Gastroesophageal sphincter (tissue), 3 donors: ENCODE data around the gene ZNF76.

ENCODE experiments used
- EP300 ChIP-seq: sonication (generic); formaldehyde crosslinking; IDR thresholded peaks from one replicate; pipeline ENCODE4 v1.6.1; 2017; ENCODE audit warnings: antibody characterized with exemption, mild to moderate bottlenecking
- POLR2A ChIP-seq, 2 donors: fragments of 450-650 bp; IDR thresholded peaks; one replicate each; pipeline ENCODE4 v1.6.1; 2017; ENCODE audit warnings: antibody characterized with exemption in 2 of 2, mild to moderate bottlenecking in 2 of 2, moderate library complexity in 1 of 2
- TF ChIP-seq, protein P1 (sequence below), 4 experiments: fragments of 200-600 bp in 2 of 4; fragments of 450-650 bp in 2 of 4; sonication (generic) in 1 of 4; IDR thresholded peaks; one replicate each; pipeline ENCODE4 v1.5.1; 2017 to 2019; ENCODE audit warnings: antibody characterized with exemption in 4 of 4, mild to moderate bottlenecking in 2 of 4, moderate library complexity in 2 of 4

DNA sequence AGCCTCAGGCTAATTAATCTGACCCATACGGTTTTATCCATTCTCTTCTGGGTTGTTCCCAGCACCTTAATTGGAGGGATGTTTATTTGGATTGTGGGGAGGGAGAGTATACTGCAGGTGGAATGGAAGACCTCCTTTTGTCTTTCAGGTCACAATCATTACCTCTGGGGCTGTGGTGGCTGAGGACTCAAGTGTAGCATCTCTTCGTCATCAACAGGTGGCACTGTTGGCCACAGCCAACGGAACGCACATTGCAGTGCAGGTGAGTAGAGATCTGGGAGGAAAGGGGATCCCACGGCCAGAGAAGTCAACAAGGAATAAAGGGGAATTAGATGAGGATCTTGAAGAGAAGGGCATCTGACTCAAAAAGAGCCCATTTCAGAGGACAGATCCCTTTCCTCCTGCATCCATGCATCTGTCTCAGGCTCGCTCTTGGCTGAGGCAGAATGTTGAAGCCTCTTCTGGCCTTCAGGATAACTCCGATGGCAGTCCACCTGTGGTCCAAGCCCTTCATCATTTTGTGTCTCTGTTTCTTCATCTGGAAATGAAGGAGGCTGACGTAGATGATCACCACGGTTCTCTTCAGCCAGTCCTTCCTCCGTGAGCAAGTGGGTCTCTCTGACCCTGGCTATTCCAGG, 34.9 kb downstream of the ZNF76 start:
- no peak for TF ChIP-seq EP300
- TF ChIP-seq POLR2A (IDR thresholded peaks at IDR 0.05), result no peak
- TF ChIP-seq, protein P1, sequence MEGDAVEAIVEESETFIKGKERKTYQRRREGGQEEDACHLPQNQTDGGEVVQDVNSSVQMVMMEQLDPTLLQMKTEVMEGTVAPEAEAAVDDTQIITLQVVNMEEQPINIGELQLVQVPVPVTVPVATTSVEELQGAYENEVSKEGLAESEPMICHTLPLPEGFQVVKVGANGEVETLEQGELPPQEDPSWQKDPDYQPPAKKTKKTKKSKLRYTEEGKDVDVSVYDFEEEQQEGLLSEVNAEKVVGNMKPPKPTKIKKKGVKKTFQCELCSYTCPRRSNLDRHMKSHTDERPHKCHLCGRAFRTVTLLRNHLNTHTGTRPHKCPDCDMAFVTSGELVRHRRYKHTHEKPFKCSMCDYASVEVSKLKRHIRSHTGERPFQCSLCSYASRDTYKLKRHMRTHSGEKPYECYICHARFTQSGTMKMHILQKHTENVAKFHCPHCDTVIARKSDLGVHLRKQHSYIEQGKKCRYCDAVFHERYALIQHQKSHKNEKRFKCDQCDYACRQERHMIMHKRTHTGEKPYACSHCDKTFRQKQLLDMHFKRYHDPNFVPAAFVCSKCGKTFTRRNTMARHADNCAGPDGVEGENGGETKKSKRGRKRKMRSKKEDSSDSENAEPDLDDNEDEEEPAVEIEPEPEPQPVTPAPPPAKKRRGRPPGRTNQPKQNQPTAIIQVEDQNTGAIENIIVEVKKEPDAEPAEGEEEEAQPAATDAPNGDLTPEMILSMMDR (IDR thresholded peaks at IDR 0.05), result peak in 3 of 4 experiments; percentile 53 to 70 (median 68)
